CMK (cell line): ENCODE data around the gene CMTM7.
"Not testable (repeated sequence)": the region's sequence is repeated elsewhere in the genome, so short reads cannot be mapped to it uniquely, and the experiment has no call there.

Source experiments
- DNase-seq: peaks from one replicate; pipeline ENCODE4 v3.0.0-alpha.2; 2010; ENCODE audit warnings: low read depth

Gene CMTM7

GRCh38 chr3:32438596-32439344 is 47.1 kb downstream of the CMTM7 start:
- DNase-seq: no peak

GRCh38 chr3:32439421-32439820 is 47.8 kb downstream of the CMTM7 start:
- DNase-seq: not testable (repeated sequence)

- no peak for DNase-seq
Observed at GRCh38 chr3:32440611-32441350, 49.1 kb downstream of the CMTM7 start.

- no peak for DNase-seq
Observed at GRCh38 chr3:32442766-32443165, 51.1 kb downstream of the CMTM7 start.

GRCh38 chr3:32443478-32443877 is 51.8 kb downstream of the CMTM7 start:
- no peak for DNase-seq

- no peak for DNase-seq
Observed at GRCh38 chr3:32447865-32448400, 56.3 kb downstream of the CMTM7 start.

GRCh38 chr3:32448686-32449474 is 57.2 kb downstream of the CMTM7 start:
- no peak for DNase-seq

- no peak for DNase-seq
Observed at GRCh38 chr3:32449691-32450090, 58.0 kb downstream of the CMTM7 start.

- no peak for DNase-seq
Observed at GRCh38 chr3:32450426-32450825, 58.8 kb downstream of the CMTM7 start.

GRCh38 chr3:32450992-32451659 is 59.5 kb downstream of the CMTM7 start:
- DNase-seq: no peak

GRCh38 chr3:32452009-32452408 is 60.4 kb downstream of the CMTM7 start:
- DNase-seq: no peak

- no peak for DNase-seq
Observed at GRCh38 chr3:32453346-32453745, 61.7 kb downstream of the CMTM7 start.

GRCh38 chr3:32454111-32454510 is 62.5 kb downstream of the CMTM7 start:
- no peak for DNase-seq

GRCh38 chr3:32454731-32455608 is 63.3 kb downstream of the CMTM7 start:
- no peak for DNase-seq

GRCh38 chr3:32455609-32456428 is 64.2 kb downstream of the CMTM7 start:
- no peak for DNase-seq

GRCh38 chr3:32456429-32457130 is 64.9 kb downstream of the CMTM7 start:
- DNase-seq: no peak

- DNase-seq: no peak
Observed at GRCh38 chr3:32457971-32458471, 66.4 kb downstream of the CMTM7 start.

GRCh38 chr3:32459450-32459849 is 67.8 kb downstream of the CMTM7 start:
- no peak for DNase-seq
